Measurements from ENCODE around the gene SLFN12L.
"Not testable (repeated sequence)": the region's sequence is repeated elsewhere in the genome, so short reads cannot be mapped to it uniquely, and the experiment has no call there.

SLFN12L gene

DNA sequence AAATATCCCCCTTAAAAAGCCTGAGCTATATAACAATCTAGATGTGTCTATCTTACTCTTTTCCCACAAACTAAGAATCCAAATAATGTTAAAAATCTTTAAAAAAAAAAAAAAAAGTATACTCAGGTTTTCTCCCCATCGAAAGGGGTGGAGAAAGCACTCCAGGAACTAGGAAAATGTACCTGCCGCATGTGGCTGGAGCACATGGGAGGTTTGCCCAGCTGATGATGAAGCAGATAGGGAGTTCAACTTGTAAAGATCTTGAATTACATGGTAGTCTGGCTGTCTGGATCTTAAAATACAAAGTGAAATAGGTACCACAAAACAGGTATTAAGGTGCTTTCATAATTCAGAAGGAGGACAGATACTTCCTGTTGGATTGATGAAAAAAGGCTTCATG lies 31.9 kb upstream of the SLFN12L start:
- no peak for DNase-seq (ENCODE audit: extremely low read depth, low read depth)
- TF ChIP-seq, protein P1, sequence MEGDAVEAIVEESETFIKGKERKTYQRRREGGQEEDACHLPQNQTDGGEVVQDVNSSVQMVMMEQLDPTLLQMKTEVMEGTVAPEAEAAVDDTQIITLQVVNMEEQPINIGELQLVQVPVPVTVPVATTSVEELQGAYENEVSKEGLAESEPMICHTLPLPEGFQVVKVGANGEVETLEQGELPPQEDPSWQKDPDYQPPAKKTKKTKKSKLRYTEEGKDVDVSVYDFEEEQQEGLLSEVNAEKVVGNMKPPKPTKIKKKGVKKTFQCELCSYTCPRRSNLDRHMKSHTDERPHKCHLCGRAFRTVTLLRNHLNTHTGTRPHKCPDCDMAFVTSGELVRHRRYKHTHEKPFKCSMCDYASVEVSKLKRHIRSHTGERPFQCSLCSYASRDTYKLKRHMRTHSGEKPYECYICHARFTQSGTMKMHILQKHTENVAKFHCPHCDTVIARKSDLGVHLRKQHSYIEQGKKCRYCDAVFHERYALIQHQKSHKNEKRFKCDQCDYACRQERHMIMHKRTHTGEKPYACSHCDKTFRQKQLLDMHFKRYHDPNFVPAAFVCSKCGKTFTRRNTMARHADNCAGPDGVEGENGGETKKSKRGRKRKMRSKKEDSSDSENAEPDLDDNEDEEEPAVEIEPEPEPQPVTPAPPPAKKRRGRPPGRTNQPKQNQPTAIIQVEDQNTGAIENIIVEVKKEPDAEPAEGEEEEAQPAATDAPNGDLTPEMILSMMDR (IDR thresholded peaks at IDR 0.05; ENCODE audit: low read depth, low read length), result no peak

DNA sequence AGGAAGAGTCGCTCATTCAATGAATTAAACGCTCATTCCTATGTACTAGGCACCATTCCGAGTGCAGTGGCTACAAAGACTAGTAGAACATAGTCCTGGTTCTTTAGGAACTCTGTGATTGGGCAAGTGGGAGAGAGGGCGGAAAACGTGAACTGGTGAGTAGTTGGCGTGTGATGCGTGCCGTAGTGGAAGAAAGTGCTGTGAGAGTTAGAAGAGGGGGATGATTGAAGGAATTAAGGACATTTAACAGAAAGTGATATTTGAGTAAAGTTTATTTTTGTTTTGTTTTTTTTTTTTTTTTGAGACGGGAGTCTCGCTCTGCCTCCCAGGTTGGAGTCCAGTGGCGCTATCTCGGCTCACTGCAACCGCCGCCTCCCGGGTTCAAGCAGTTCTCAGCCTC lies 31.1 kb upstream of the SLFN12L start:
- DNase-seq (ENCODE audit: extremely low read depth, low read depth), result no peak
- TF ChIP-seq, protein P1 (IDR thresholded peaks at IDR 0.05; ENCODE audit: low read depth, low read length), result no peak

DNA sequence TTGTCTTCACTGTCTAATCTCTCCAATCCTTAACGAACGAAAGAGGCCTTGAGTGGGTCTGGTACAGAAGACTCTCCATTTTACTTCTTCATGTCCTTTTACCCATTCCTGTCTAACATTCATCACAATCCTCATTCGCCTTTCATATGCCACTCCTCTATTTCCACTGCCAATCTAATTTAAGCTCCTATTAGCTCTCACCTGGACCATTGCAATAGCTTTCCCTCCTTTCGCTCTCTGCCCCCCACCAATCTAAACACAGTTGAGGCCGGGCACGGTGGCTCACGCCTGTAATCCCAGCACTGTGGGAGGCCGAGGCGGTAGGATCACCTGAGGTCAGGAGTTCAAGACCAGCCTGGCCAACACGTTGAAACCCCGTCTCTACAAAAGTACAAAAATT lies 29.5 kb upstream of the SLFN12L start:
- no peak for DNase-seq (ENCODE audit: extremely low read depth, low read depth)
- TF ChIP-seq, protein P1 (IDR thresholded peaks at IDR 0.05; ENCODE audit: low read depth, low read length), result no peak

DNA sequence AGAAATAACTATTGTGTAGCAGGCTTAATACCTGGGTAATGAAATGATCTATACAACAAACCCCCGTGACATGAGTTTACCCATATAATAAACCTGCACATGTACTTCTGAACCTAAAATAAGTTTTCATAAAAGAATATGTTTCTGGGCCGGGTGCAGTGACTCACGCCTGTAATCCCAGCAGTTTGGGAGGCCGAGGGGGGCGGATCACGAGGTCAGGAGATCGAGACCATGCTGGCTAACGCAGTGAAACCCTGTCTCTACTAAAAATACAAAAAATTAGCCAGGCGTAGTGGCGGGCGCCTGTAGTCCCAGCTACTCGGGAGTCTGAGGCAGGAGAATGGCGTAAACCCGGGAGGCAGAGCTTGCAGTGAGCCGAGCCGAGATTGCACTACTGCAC lies 25.7 kb upstream of the SLFN12L start:
- not testable (repeated sequence) for DNase-seq (ENCODE audit: extremely low read depth, low read depth)

DNA sequence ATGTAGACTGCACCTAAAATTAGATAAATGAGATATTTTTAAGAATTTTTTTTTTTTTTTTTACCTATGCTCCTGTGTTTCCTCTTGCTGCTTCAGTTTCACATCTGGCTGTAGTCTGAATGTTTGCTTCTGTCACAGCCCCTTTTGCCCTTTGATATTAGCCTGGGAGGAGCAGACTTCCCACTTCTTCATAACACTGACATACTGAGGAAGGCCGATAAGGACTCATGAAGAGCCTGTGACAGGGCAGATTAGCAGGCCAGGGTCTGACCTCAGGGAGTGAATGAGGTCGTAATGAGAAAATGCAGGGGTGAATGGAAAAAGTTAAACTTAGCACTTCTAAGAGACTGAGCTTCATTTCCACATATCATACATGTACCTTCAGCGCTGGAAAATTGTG lies 23.2 kb upstream of the SLFN12L start, which contains the start of gene SLFN14:
Gene SLFN14, minus strand, starts transcription at position 117 of the 400 bp plus-strand sequence. CDS start 2,757 bp downstream, outside the sequence.
- no peak for DNase-seq (ENCODE audit: extremely low read depth, low read depth)
- TF ChIP-seq, protein P1 (IDR thresholded peaks at IDR 0.05; ENCODE audit: low read depth, low read length), result no peak

DNA sequence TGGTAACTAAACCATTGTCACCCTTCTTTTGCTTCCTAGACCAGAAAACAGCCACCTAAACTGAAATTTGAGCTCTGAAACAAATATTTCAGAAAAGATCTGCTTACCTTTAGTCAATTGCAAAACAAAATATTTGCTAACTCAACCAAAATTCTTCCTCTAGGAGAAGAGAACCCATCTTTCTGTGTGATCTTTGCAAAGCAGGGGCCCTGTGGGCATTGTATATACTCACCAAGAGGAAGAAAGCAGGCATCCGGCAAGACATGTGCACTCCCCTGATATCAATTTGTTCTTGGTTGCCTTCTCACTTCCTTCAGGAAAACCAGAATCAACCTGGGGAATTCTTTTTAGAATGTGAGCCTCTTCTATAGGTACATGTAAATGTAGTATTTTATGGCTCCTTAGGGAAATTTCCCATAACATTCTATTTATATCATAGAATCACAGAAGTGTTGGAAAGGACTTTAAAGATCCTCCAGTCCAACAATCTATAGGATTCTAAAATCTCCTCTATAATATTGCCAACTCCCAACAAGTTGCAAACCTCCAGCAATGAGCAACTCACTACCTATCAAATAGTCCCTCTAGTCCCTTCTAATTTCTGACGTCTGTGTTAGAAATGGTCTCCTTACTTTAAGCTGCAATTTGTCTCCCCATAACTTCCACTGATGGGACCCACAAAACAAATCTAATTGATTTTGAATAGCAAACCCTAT lies 22.2 kb upstream of the SLFN12L start:
- DNase-seq (ENCODE audit: extremely low read depth, low read depth), result no peak
- TF ChIP-seq, protein P1 (IDR thresholded peaks at IDR 0.05; ENCODE audit: low read depth, low read length), result no peak

DNA sequence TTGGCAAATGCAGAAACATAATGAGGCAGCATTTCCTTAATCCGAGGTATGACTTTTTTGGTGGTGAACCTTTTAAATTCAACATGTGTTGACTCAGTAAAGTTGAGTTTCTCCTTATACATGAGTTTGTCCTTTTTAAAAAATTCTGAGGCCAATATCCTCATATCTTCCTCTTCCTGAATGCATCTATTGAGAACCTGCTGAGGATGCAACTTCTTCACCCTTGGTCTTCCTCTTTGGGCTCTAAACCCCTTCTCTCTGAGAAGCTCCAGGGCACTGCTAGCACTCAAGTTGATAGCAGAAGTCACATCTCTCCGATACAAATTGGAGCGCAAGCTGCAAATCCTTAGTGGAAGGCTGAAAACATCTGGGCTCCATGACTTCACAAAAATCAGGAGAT lies 19.9 kb upstream of the SLFN12L start:
- TF ChIP-seq, protein P1 (IDR thresholded peaks at IDR 0.05; ENCODE audit: low read depth, low read length), result no peak
- no peak for DNase-seq (ENCODE audit: extremely low read depth, low read depth)

DNA sequence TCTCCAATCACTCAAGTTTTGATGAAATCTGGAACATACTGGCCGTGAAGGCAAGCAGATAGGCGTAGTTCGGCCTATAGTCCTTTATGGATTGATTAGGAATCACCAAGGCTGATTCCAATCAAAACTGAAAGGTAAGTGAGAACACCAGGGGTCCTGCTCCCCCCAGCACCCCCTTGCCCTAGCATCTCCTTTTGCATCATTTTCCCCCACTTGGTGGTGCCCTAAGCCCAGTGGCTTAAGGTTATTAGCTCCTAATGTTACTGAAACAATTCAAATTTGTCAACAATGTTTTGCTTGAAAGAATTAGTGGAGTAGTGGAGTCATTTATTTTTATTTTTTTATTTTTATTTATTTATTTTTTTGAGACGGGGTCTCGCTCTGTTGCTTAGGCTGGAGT lies 18.2 kb upstream of the SLFN12L start:
- TF ChIP-seq, protein P1 (IDR thresholded peaks at IDR 0.05; ENCODE audit: low read depth, low read length), result no peak; the same call in none of the 2 replicates
- no peak for DNase-seq (ENCODE audit: extremely low read depth, low read depth)

Measured in AG09319 (cell line).